ENCODE results near the gene KCNK13.

DNA sequence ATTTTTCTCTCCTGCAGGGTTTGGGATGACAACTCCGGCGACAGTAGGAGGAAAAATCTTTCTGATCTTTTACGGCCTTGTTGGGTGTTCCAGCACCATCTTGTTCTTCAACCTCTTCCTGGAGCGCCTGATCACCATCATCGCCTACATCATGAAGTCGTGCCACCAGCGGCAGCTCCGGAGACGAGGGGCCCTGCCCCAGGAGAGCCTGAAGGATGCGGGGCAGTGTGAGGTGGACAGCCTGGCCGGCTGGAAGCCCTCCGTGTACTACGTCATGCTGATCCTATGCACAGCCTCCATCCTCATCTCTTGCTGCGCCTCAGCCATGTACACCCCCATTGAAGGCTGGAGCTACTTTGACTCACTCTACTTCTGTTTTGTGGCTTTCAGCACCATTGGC, 122.3 kb downstream of the KCNK13 start:
- TF ChIP-seq GFI1B (tag by site-specific recombination; IDR thresholded peaks at IDR 0.05): no peak
- TF ChIP-seq, protein P1, sequence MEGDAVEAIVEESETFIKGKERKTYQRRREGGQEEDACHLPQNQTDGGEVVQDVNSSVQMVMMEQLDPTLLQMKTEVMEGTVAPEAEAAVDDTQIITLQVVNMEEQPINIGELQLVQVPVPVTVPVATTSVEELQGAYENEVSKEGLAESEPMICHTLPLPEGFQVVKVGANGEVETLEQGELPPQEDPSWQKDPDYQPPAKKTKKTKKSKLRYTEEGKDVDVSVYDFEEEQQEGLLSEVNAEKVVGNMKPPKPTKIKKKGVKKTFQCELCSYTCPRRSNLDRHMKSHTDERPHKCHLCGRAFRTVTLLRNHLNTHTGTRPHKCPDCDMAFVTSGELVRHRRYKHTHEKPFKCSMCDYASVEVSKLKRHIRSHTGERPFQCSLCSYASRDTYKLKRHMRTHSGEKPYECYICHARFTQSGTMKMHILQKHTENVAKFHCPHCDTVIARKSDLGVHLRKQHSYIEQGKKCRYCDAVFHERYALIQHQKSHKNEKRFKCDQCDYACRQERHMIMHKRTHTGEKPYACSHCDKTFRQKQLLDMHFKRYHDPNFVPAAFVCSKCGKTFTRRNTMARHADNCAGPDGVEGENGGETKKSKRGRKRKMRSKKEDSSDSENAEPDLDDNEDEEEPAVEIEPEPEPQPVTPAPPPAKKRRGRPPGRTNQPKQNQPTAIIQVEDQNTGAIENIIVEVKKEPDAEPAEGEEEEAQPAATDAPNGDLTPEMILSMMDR (tag by site-specific recombination; IDR thresholded peaks at IDR 0.05): no peak
- TF ChIP-seq ZNF324 (tag by site-specific recombination; IDR thresholded peaks at IDR 0.05): no peak
- TF ChIP-seq ZNF132 (tag by site-specific recombination; IDR thresholded peaks at IDR 0.05; ENCODE audit: borderline replicate concordance): no peak
- no peak for TF ChIP-seq ZNF280D (tag by site-specific recombination; IDR thresholded peaks at IDR 0.05)
- no peak for TF ChIP-seq ZBTB17 (tag by site-specific recombination; IDR thresholded peaks at IDR 0.05)
- no peak for TF ChIP-seq ZNF2 (tag by site-specific recombination; IDR thresholded peaks at IDR 0.05)
- TF ChIP-seq, protein P2, sequence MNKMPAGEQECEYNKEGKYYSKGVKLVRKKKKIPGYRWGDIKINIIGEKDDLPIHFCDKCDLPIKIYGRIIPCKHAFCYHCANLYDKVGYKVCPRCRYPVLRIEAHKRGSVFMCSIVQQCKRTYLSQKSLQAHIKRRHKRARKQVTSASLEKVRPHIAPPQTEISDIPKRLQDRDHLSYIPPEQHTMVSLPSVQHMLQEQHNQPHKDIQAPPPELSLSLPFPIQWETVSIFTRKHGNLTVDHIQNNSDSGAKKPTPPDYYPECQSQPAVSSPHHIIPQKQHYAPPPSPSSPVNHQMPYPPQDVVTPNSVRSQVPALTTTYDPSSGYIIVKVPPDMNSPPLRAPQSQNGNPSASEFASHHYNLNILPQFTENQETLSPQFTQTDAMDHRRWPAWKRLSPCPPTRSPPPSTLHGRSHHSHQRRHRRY (tag by site-specific recombination; IDR thresholded peaks at IDR 0.05): no peak
- TF ChIP-seq ZBTB7A (tag by site-specific recombination; IDR thresholded peaks at IDR 0.05; ENCODE audit: low read depth): no peak
- TF ChIP-seq, protein P3, sequence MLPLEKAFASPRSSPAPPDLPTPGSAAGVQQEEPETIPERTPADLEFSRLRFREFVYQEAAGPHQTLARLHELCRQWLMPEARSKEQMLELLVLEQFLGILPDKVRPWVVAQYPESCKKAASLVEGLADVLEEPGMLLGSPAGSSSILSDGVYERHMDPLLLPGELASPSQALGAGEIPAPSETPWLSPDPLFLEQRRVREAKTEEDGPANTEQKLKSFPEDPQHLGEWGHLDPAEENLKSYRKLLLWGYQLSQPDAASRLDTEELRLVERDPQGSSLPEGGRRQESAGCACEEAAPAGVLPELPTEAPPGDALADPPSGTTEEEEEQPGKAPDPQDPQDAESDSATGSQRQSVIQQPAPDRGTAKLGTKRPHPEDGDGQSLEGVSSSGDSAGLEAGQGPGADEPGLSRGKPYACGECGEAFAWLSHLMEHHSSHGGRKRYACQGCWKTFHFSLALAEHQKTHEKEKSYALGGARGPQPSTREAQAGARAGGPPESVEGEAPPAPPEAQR (tag by site-specific recombination; IDR thresholded peaks at IDR 0.05): no peak
- no peak for TF ChIP-seq ZNF423 (tag by site-specific recombination; IDR thresholded peaks at IDR 0.05)
- TF ChIP-seq SETDB1 (IDR thresholded peaks at IDR 0.05; ENCODE audit: insufficient read length, low read length): no peak
- no peak for TF ChIP-seq ZNF354C (tag by site-specific recombination; IDR thresholded peaks at IDR 0.05; ENCODE audit: borderline replicate concordance, low read depth)

Measured in HEK293 (cell line).